Measurements from ENCODE around the gene ENOX2. TPM values are rescaled to one million over a fixed set of nuclear protein-coding genes. Genes with fewer than 3 reads are reported as not detected.
"Not testable (repeated sequence)": the region's sequence is repeated elsewhere in the genome, so short reads cannot be mapped to it uniquely, and the experiment has no call there.

Gene ENOX2
- total RNA-seq, 4 donors from 2014 or later = 9.3 to 20.7 (median 15.4) TPM

GRCh38 chrX:130714665-130715064 is 188.3 kb downstream of the ENOX2 start:
- TF ChIP-seq, protein P1, sequence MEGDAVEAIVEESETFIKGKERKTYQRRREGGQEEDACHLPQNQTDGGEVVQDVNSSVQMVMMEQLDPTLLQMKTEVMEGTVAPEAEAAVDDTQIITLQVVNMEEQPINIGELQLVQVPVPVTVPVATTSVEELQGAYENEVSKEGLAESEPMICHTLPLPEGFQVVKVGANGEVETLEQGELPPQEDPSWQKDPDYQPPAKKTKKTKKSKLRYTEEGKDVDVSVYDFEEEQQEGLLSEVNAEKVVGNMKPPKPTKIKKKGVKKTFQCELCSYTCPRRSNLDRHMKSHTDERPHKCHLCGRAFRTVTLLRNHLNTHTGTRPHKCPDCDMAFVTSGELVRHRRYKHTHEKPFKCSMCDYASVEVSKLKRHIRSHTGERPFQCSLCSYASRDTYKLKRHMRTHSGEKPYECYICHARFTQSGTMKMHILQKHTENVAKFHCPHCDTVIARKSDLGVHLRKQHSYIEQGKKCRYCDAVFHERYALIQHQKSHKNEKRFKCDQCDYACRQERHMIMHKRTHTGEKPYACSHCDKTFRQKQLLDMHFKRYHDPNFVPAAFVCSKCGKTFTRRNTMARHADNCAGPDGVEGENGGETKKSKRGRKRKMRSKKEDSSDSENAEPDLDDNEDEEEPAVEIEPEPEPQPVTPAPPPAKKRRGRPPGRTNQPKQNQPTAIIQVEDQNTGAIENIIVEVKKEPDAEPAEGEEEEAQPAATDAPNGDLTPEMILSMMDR (IDR thresholded peaks at IDR 0.05) = no peak
- TF ChIP-seq POLR2AphosphoS5 (IDR thresholded peaks at IDR 0.05) (no peak), EP300 (IDR thresholded peaks at IDR 0.05) (no peak), POLR2A (IDR thresholded peaks at IDR 0.05) (no peak)
- Histone ChIP-seq H3K27ac (no peak overlapping the region), H3K4me3 (no peak overlapping the region), H3K36me3 (no peaks in the 10 kb centered on the region), H3K27me3 (no peaks in the 10 kb centered on the region), H3K9me3 (no peaks in the 10 kb centered on the region), H3K4me1 (no peaks in the 10 kb centered on the region)
- ATAC-seq = no peak
- 60 to 72% methylated on average over 2 of the region's 2 CpGs for WGBS, 2 donors (ENCODE audit: low coverage in 1 of 2)

DNA sequence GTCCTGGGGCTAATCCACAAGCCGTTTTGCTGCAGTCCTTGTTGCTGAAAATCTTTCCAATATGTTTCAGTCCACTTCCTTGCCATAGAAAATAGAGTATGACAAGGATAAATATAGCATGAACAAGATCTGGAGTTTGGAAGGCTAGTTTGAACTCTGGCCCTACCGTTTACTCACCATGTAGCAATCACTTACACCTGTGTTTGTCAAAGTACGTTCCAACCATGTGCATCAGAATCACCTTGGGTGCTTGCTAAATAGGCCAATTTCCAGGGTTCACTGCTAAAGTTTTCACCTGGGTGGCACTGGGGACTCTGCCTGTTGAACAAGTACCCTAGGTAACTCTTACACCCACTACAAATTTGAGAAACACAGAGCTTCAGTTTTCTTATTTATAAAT is 188.9 kb downstream of the ENOX2 start:
- no peaks in the 10 kb centered on the region for H3K9me3 ChIP-seq
- 66% methylated on average over 3 of the region's 3 CpGs; no CpG with 5 or more reads in 1 of the 2 donors for WGBS, 2 donors (ENCODE audit: low coverage in 1 of 2)
- H3K4me1 ChIP-seq = no peaks in the 10 kb centered on the region
- TF ChIP-seq, protein P1 (IDR thresholded peaks at IDR 0.05) = no peak
- TF ChIP-seq EP300 (IDR thresholded peaks at IDR 0.05) = no peak
- TF ChIP-seq POLR2A (IDR thresholded peaks at IDR 0.05) = no peak
- TF ChIP-seq POLR2AphosphoS5 (IDR thresholded peaks at IDR 0.05) = no peak
- H3K4me3 ChIP-seq = no peak overlapping the region
- H3K27me3 ChIP-seq = no peaks in the 10 kb centered on the region
- no peaks in the 10 kb centered on the region for H3K36me3 ChIP-seq
- H3K27ac ChIP-seq = no peak overlapping the region
- ATAC-seq = no peak

DNA sequence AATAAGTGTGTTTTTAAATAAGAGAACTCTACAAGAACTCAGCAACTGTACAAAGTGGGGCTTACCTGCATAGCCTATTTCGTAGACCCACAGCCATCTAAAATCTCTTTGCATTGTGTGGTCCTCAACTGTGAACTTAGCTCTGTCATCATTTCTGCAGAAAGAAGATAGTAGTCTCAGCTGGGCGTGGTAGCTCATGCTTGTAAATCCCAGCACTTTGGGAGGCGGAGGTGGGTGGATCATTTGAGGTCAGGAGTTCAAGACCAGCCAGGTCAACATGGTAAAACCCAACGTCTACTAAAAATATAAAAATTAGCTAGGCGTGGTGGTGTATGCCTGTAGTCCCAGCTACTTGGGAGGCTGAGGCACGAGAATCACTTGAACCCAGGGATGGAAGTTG is 193.8 kb downstream of the ENOX2 start:
- not testable (repeated sequence) for H3K4me1 ChIP-seq, H3K36me3 ChIP-seq, H3K4me3 ChIP-seq, H3K27ac ChIP-seq, H3K9me3 ChIP-seq, H3K27me3 ChIP-seq, ATAC-seq
- WGBS, 2 donors (ENCODE audit: low coverage in 1 of 2) = 88 to 100% methylated on average over 1 of the region's 6 CpGs

DNA sequence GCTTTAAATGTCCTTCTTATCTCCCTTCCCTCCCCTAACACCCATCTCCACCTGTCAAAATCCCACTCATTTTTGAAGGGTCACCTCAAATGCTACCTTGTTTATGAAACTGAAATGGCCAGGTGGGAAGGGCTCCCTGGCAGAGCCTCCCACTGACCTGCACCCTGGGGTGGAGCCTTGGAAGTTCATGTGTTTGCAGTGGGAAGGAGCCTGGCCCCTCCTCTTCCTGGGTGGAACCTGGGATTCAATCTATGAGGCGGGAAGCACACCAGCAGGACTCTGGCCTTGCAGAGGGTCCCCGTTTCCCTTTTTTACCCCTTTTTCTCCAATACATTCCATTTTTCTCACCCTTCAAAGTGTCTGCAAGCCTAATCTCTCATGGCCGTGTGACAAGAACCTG is 197.4 kb downstream of the ENOX2 start:
- peaks cover 0 to 5% (median 0%) of the 10 kb centered on the region in 3 donors for H3K4me1 ChIP-seq
- no peaks in the 10 kb centered on the region for H3K36me3 ChIP-seq
- no peaks in the 10 kb centered on the region for H3K27me3 ChIP-seq
- no peaks in the 10 kb centered on the region for H3K9me3 ChIP-seq
- no peak for ATAC-seq
- TF ChIP-seq POLR2A (IDR thresholded peaks at IDR 0.05) (no peak), EP300 (IDR thresholded peaks at IDR 0.05) (no peak)
- TF ChIP-seq, protein P1 (IDR thresholded peaks at IDR 0.05) = no peak
- no peak overlapping the region for H3K27ac ChIP-seq
- no peak overlapping the region for H3K4me3 ChIP-seq
- 50% methylated on average over 3 of the region's 3 CpGs; no CpG with 5 or more reads in 1 of the 2 donors for WGBS, 2 donors (ENCODE audit: low coverage in 1 of 2)

DNA sequence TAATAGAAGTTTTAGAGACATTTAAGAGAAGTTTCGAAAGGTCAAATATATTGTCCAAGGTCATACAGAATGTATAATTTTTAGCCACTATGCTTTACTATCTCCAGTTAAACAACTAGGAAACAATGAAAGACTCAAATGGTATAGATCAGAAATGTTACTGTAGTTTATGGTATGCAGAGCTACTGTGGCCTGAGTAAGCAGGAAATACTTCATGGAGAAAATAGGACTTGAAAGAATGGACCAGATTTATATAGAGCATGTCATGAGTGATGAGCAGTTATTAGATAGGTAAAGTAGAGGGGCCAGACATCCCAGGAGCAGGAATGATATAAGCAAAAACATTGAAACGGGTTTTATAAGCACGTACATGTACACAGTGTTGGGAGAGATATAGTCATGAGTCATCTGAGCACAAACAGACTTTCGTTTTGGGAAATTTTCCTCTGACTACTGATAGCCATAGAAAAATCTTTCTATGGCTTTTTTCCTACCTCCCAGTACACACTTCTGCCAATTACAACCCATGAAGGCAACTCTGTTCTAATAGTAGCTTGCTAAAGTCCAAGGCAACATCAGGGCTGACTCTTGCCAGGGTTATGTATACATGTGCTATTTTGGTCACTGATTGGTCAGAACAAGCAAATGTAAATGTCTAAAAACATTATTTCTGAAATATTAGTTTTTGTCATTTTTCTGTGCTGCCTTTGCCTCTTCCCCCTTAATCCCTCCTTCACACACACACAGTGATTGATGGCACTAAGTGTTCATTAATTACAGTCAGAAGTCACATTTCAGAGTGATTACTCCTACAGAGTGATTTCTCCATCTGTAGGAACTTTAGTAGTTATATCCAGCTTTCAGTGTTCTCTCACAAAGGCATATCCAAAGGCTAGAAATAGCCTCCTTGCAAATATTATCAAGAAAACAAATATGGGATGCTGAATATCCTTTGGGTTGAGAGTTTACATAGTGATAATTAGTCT is 198.7 kb downstream of the ENOX2 start:
- H3K27ac ChIP-seq = no peak overlapping the region
- TF ChIP-seq, protein P1 (IDR thresholded peaks at IDR 0.05) = no peak
- TF ChIP-seq POLR2A (IDR thresholded peaks at IDR 0.05) = no peak
- no peak for TF ChIP-seq EP300 (IDR thresholded peaks at IDR 0.05)
- no peak for TF ChIP-seq POLR2AphosphoS5 (IDR thresholded peaks at IDR 0.05)
- no peak for ATAC-seq

More for the DNA sequence above, 198.7 kb downstream of the ENOX2 start:
- 27 to 57% methylated on average over 4 of the region's 4 CpGs for WGBS, 2 donors (ENCODE audit: low coverage in 1 of 2)
- Histone ChIP-seq H3K36me3 (no peaks in the 10 kb centered on the region), H3K9me3 (no peaks in the 10 kb centered on the region), H3K4me3 (no peak overlapping the region), H3K4me1 (peaks cover 0 to 5% (median 0%) of the 10 kb centered on the region in 3 donors), H3K27me3 (no peaks in the 10 kb centered on the region)

Measured in gastroesophageal sphincter (tissue), 4 donors.